ENCODE data around the gene ATF7.

GRCh38 chr12:53593707-53594106 lies 32.5 kb downstream of the ATF7 start:
- no peak for TF ChIP-seq ZNF8 (CRISPR knock-in tag; IDR thresholded peaks at IDR 0.05)
- TF ChIP-seq RARB (CRISPR knock-in tag; IDR thresholded peaks at IDR 0.05), result no peak
- no peak for TF ChIP-seq PPARA (CRISPR knock-in tag; IDR thresholded peaks at IDR 0.05; ENCODE audit: borderline replicate concordance)
- TF ChIP-seq ZFP30 (CRISPR knock-in tag; IDR thresholded peaks at IDR 0.05), result no peak
- TF ChIP-seq TCF4 (CRISPR knock-in tag; IDR thresholded peaks at IDR 0.05; ENCODE audit: borderline replicate concordance), result no peak
- TF ChIP-seq ARNTL (CRISPR knock-in tag; IDR thresholded peaks at IDR 0.05; ENCODE audit: borderline replicate concordance, low read depth), result no peak
- no peak for TF ChIP-seq OSR1 (CRISPR knock-in tag; IDR thresholded peaks at IDR 0.05)
- TF ChIP-seq, protein P1, sequence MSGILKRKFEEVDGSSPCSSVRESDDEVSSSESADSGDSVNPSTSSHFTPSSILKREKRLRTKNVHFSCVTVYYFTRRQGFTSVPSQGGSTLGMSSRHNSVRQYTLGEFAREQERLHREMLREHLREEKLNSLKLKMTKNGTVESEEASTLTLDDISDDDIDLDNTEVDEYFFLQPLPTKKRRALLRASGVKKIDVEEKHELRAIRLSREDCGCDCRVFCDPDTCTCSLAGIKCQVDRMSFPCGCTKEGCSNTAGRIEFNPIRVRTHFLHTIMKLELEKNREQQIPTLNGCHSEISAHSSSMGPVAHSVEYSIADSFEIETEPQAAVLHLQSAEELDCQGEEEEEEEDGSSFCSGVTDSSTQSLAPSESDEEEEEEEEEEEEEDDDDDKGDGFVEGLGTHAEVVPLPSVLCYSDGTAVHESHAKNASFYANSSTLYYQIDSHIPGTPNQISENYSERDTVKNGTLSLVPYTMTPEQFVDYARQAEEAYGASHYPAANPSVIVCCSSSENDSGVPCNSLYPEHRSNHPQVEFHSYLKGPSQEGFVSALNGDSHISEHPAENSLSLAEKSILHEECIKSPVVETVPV (CRISPR knock-in tag; IDR thresholded peaks at IDR 0.05), result no peak
- TF ChIP-seq ZNF565 (CRISPR knock-in tag; conservative IDR thresholded peaks at IDR 0.05; ENCODE audit: low read depth), result no peak
- no peak for TF ChIP-seq ESRRG (CRISPR knock-in tag; IDR thresholded peaks at IDR 0.05)
- no peak for TF ChIP-seq BACH2 (CRISPR knock-in tag; IDR thresholded peaks at IDR 0.05; ENCODE audit: borderline replicate concordance)
